Fibroblast of the aortic adventitia (primary cell): ENCODE results near the gene CPED1. TPM values are rescaled to one million over a fixed set of nuclear protein-coding genes. Genes with fewer than 3 reads are reported as not detected.

Experiments used
- DNase-seq: peaks from one replicate; pipeline ENCODE4 v3.0.0-alpha.2; 2010; ENCODE audit warnings: low read depth
- H3K4me3 ChIP-seq: 2 replicates; pipeline ENCODE4 v1.5.1; 2011; ENCODE audit warnings: low read depth, mild to moderate bottlenecking, control low read depth, low read length, moderate library complexity
- CTCF ChIP-seq: IDR thresholded peaks from 2 replicates; pipeline ENCODE4 v1.5.1; 2011; ENCODE audit warnings: mild to moderate bottlenecking, low read length, control low read depth, inconsistent platforms; ENCODE audit not compliant: insufficient read depth
- total RNA-seq: library from RNA; depleted of rRNA; stranded (reverse); fragments of >200 nt; gene quantifications from 2 replicates; pipeline ENCODE4 v1.2.3, GENCODE V29; 2012; ENCODE audit warnings: low replicate concordance

Gene CPED1
- total RNA-seq, 1 donor, result 119 TPM

GRCh38 chr7:120986650-120987049 lies 1.9 kb upstream of the CPED1 start:
- no peak overlapping the region for H3K4me3 ChIP-seq
- no peak for DNase-seq
- TF ChIP-seq CTCF, result no peak

GRCh38 chr7:120987280-120987679 lies 1.2 kb upstream of the CPED1 start:
- no peak overlapping the region for H3K4me3 ChIP-seq
- no peak for DNase-seq
- no peak for TF ChIP-seq CTCF

GRCh38 chr7:120987683-120988590 lies 574 bp upstream of the CPED1 start:
- TF ChIP-seq CTCF, result peak; percentile 97
- H3K4me3 ChIP-seq, result peak overlapping the region; percentile 79
- peak; percentile 98 for DNase-seq

GRCh38 chr7:120989257-120990220 lies 1.0 kb downstream of the CPED1 start:
- no peak for TF ChIP-seq CTCF
- peak overlapping the region; percentile 79 for H3K4me3 ChIP-seq
- peak; percentile 77 for DNase-seq

- DNase-seq, result peak; percentile 55
- TF ChIP-seq CTCF, result no peak
- peak overlapping the region; percentile 79 for H3K4me3 ChIP-seq
These were observed 2.1 kb downstream of the CPED1 start for GRCh38 chr7:120990468-120991118.

GRCh38 chr7:120991161-120991560 lies 2.6 kb downstream of the CPED1 start:
- TF ChIP-seq CTCF, result no peak
- no peak for DNase-seq
- peak overlapping the region; percentile 79 for H3K4me3 ChIP-seq
